Muscle of leg (tissue), 16 donors: ENCODE data around the gene SLC25A23. TPM values are rescaled to one million over a fixed set of nuclear protein-coding genes. Genes with fewer than 3 reads are reported as not detected.
"Not testable (repeated sequence)": the region's sequence is repeated elsewhere in the genome, so short reads cannot be mapped to it uniquely, and the experiment has no call there.

Source experiments
- DNase-seq: peaks from one replicate; pipeline ENCODE4 v3.0.0; 2013
- H3K27ac ChIP-seq: one replicate; pipeline ENCODE4 v1.5.1; 2013; ENCODE audit warnings: mild to moderate bottlenecking, low read length, control low read depth
- H3K27me3 ChIP-seq: one replicate; pipeline ENCODE4 v1.6.1; 2013; ENCODE audit warnings: low read length; ENCODE audit not compliant: control insufficient read depth, insufficient read depth
- H3K36me3 ChIP-seq: one replicate; pipeline ENCODE4 v1.6.1; 2013; ENCODE audit warnings: low read length; ENCODE audit not compliant: control insufficient read depth, insufficient read depth
- H3K4me1 ChIP-seq: one replicate; pipeline ENCODE4 v1.6.1; 2013; ENCODE audit warnings: low read length; ENCODE audit not compliant: control insufficient read depth, insufficient read depth
- H3K4me3 ChIP-seq: one replicate; pipeline ENCODE4 v1.5.1; 2013; ENCODE audit warnings: low read length, control low read depth
- H3K9me3 ChIP-seq: replicated peaks from 2 replicates; pipeline ENCODE4 v1.6.1; 2013; ENCODE audit warnings: low read depth, low read length; ENCODE audit not compliant: control insufficient read depth
- WGBS: methylation state at CpG from one replicate; pipeline ENCODE4 v1.1.5; 2013; ENCODE audit warnings: missing lambda C conversion rate; ENCODE audit not compliant: insufficient coverage; 5-methylcytosine and 5-hydroxymethylcytosine counted together
- long read RNA-seq, 11 donors: transcript quantifications; one replicate each; lab custom pipeline, GENCODE V29; 2026
- polyA plus RNA-seq, 8 donors: library from polyadenylated mRNA; unstranded; fragments of 120-200 nt; gene quantifications; one replicate each; pipeline versions ENCODE4 v1.2.1 to v1.2.3, GENCODE V29; 2013; ENCODE audit warnings: inconsistent platforms in 1 of 8, low replicate concordance in 1 of 8; ENCODE audit not compliant: insufficient read length in 8 of 8, insufficient read depth in 1 of 8
- total RNA-seq: library from RNA; stranded (reverse); fragments of 120-200 nt; gene quantifications from one replicate; pipeline ENCODE4 v1.2.4, GENCODE V29; 2013

The SLC25A23 gene
- total RNA-seq (16.7 TPM), polyA plus RNA-seq (10 to 100 TPM; 24.4 to 41.7 (median 31.7) TPM)
- long read RNA-seq, donor 1, partial matches to known transcripts = 0 of 3 reads
- long read RNA-seq, donor 1, other reads (novel, unspliced or antisense) = 0 of 3 reads
- long read RNA-seq, donor 2 = 0 reads
- long read RNA-seq, donor 3, partial matches to known transcripts = 7 of 14 reads
- long read RNA-seq, donor 3, other reads (novel, unspliced or antisense) = 0 of 14 reads
- long read RNA-seq, donor 4, partial matches to known transcripts = 0 of 6 reads
- long read RNA-seq, donor 4, other reads (novel, unspliced or antisense) = 0 of 6 reads
- long read RNA-seq, donor 5, partial matches to known transcripts = 27 of 37 reads
- long read RNA-seq, donor 5, other reads (novel, unspliced or antisense) = 0 of 37 reads
- long read RNA-seq, donor 6, transcript SLC25A23-202 (10 exons, 3,425 nt) = minor isoform, 5 of 11 reads
- long read RNA-seq, donor 6, transcript SLC25A23-207 (3 exons, 671 nt) = major isoform, 6 of 11 reads
- long read RNA-seq, donor 6, partial matches to known transcripts = 0 of 11 reads
- long read RNA-seq, donor 6, other reads (novel, unspliced or antisense) = 0 of 11 reads
- long read RNA-seq, donor 7, partial matches to known transcripts = 0 of 5 reads
- long read RNA-seq, donor 7, other reads (novel, unspliced or antisense) = 0 of 5 reads
- long read RNA-seq, donor 8, partial matches to known transcripts = 0 of 2 reads
- long read RNA-seq, donor 8, other reads (novel, unspliced or antisense) = 0 of 2 reads
- long read RNA-seq, donor 9, partial matches to known transcripts = 0 of 4 reads
- long read RNA-seq, donor 9, other reads (novel, unspliced or antisense) = 0 of 4 reads
- long read RNA-seq, donor 10, transcript SLC25A23-202 (10 exons, 3,425 nt) = major isoform, 5 of 7 reads
- long read RNA-seq, donor 10, partial matches to known transcripts = 0 of 7 reads
- long read RNA-seq, donor 10, other reads (novel, unspliced or antisense) = 0 of 7 reads
- long read RNA-seq, donor 11, partial matches to known transcripts = 0 of 4 reads
- long read RNA-seq, donor 11, other reads (novel, unspliced or antisense) = 0 of 4 reads

DNA sequence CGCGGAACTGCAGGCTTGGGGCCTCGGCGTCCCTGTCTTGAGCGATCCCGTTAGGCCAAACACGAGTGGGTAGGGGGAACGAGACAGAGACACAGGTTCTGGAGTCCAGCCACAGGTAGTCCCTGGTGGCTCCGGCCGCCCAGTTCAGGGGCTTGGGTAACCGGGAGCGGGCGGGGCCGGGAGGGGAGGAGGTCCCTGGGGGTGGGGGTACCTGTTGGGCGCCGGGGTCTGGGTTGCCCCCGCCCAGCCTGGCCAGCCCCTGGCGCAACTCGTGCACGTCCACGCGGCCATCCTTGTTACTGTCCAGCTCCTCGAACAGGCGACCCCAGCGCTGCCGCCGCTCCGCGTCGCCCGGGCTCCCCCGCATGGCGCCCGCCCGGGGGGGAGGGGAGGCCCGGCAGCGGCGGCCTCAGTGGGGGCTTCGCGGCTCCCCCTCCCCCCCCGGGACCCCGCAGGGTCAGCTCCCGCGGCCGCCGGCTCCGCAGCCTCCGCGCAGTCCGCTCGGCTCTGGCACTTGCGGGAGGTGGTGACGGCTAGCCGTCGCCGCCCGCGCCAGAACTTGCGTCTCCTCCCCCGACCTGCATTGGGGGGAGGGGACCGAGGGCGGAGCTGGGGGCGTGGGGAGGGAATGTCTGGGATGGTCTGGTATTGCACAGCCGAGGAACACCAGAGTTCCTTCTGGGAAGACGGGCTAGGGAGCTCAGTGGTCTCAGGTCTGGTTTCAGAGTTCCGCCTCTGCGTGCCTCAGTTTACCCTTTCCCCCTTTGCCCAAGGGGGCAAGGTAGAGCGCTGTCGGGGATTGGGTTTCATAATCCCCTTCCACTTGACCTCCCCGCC is at the start of gene SLC25A23:
Gene SLC25A23 (minus strand): TSS at position 531 of the 837 bp plus-strand sequence. CDS start 164 bp downstream, at position 367.
- Histone ChIP-seq H3K9me3 (peaks cover 10% of the 10 kb centered on the region), H3K36me3 (peaks cover 16% of the 10 kb centered on the region), H3K4me1 (peaks cover 17% of the 10 kb centered on the region), H3K27me3 (peaks cover 18% of the 10 kb centered on the region), H3K4me3 (peak within 1 kb of the TSS; percentile 77), H3K27ac (peak within 1 kb of the TSS; percentile 77)
- under 1% methylated on average over 46 of the region's 70 CpGs for WGBS
- peak; percentile 92 for DNase-seq

DNA sequence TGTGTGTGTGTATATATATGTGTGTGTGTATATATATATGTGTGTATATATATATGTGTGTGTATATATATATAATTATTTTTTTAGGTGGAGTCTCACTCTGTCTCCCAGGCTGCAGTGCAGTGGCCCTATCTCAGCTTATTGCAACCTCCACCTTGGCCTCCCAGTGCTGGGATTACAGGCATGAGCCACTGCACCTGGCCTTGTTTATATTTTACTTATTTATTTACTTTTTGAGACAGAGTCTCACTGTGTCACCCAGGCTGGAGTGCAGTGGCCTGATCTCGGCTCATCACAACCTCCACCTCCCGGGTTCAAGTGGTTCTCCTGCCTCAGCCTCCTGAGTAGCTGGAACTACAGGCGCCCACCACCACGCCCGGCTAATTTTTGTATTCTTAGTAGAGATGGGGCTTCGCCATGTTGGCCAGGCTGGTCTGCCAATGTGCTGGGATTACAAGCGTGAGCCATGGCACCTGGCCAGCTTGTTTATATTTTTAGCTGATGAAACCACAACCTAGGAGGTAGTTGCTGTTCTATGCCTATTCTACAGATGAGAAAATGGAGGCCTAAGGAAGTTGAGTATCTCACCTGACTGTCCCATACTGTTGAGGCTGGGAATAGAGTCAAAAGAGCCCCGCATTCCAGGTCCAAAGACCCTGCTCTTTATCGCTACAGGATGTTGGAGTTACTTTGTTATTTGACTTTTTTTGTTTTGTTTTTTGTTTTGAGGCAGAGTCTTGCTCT is 48.6 kb upstream of the SLC25A23 start:
- H3K36me3 ChIP-seq, DNase-seq, H3K27me3 ChIP-seq, H3K4me1 ChIP-seq, H3K4me3 ChIP-seq, H3K9me3 ChIP-seq, H3K27ac ChIP-seq: not testable (repeated sequence)
- 88% methylated on average over 5 of the region's 9 CpGs for WGBS

DNA sequence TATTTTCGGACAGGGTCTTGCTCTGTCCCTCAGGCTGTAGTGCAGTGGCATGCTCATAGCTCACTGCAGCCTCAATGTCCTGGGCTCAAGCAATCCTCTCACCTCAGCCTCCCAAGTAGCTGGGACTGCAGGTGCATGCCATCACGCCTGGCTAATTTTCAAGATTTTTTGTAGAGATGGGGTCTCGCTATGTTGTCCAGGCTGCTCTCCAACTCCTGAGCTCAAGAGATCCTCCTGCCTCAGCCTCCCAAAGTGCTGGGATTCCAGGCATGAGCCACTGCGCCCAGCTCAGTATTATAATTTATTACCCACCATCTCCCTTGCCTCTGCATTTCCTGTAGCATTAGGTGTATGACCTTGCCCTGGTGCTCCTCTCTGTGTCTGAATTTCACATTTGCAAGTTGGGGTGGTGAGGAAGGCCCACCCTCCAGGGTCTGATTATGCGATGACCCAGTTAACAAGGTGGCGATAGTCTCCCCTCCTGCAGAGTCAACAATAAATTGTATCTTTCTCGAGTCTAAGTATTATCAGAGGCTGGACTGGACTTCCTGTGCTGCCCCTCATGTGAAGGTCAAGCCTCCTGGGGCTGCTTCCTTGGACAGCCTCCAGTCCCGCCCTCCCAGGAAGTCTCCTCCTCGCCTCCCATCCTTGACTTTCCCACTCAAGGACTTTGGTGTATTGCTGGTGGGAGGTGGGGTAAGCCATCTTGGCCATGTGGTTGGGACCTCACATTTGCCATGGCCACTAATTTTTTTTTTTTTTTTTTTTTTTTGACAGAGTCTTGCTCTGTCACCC is 44.0 kb upstream of the SLC25A23 start:
- Histone ChIP-seq H3K9me3 (no peaks in the 10 kb centered on the region), H3K27ac (no peak overlapping the region), H3K4me3 (no peak overlapping the region), H3K36me3 (no peaks in the 10 kb centered on the region), H3K27me3 (peaks cover 47% of the 10 kb centered on the region), H3K4me1 (peaks cover 8% of the 10 kb centered on the region)
- no peak for DNase-seq
- WGBS = 61% methylated on average over 5 of the region's 9 CpGs

GRCh38 chr19:6501740-6502648 is 42.4 kb upstream of the SLC25A23 start, which contains the start of gene TUBB4A:
TSS of gene TUBB4A (minus strand) at chr19:6502309. CDS start at chr19:6502212, 97 bp downstream.
- WGBS = under 1% methylated on average over 59 of the region's 71 CpGs
- no peak within 1 kb of the TSS for H3K27ac ChIP-seq
- H3K9me3 ChIP-seq = no peaks in the 10 kb centered on the region
- peaks cover 8% of the 10 kb centered on the region for H3K4me1 ChIP-seq
- H3K27me3 ChIP-seq = peaks cover 50% of the 10 kb centered on the region
- H3K36me3 ChIP-seq = no peaks in the 10 kb centered on the region
- peak within 1 kb of the TSS; percentile 15 for H3K4me3 ChIP-seq
- no peak for DNase-seq

GRCh38 chr19:6500837-6501739 is 41.5 kb upstream of the SLC25A23 start:
- Histone ChIP-seq H3K27ac (no peak overlapping the region), H3K4me1 (peaks cover 8% of the 10 kb centered on the region), H3K36me3 (no peaks in the 10 kb centered on the region), H3K27me3 (peaks cover 50% of the 10 kb centered on the region), H3K9me3 (no peaks in the 10 kb centered on the region), H3K4me3 (peak overlapping the region; percentile 15)
- WGBS = 63% methylated on average over 11 of the region's 24 CpGs
- DNase-seq = no peak

GRCh38 chr19:6499052-6499790 is 39.6 kb upstream of the SLC25A23 start:
- Histone ChIP-seq H3K9me3 (no peaks in the 10 kb centered on the region), H3K27ac (no peak overlapping the region), H3K4me1 (peaks cover 8% of the 10 kb centered on the region), H3K4me3 (no peak overlapping the region), H3K36me3 (no peaks in the 10 kb centered on the region), H3K27me3 (peaks cover 50% of the 10 kb centered on the region)
- no peak for DNase-seq
- WGBS = 63% methylated on average over 10 of the region's 17 CpGs
